Mesendoderm (in vitro differentiated cells): ENCODE results near the gene CCT7.

Experiments
- DNase-seq: peaks from one replicate; pipeline ENCODE4 v3.0.0; 2013
- H2AK5ac ChIP-seq: 2 replicates; pipeline ENCODE4 v1.6.1; 2013; ENCODE audit warnings: low read length, inconsistent platforms
- H2BK120ac ChIP-seq: 2 replicates; pipeline ENCODE4 v1.6.1; 2013; ENCODE audit warnings: low read depth, mild to moderate bottlenecking, low read length, moderate library complexity, mixed read lengths
- H2BK15ac ChIP-seq: replicated peaks from 2 replicates; pipeline ENCODE4 v1.6.1; 2013; ENCODE audit warnings: low read depth, mild to moderate bottlenecking, moderate library complexity
- H2BK5ac ChIP-seq: 2 replicates; pipeline ENCODE4 v1.6.1; 2013; ENCODE audit warnings: low read length, inconsistent platforms
- H3K18ac ChIP-seq: 2 replicates; pipeline ENCODE4 v1.6.1; 2013; ENCODE audit warnings: mild to moderate bottlenecking, low read length, mixed read lengths
- H3K23ac ChIP-seq: one replicate; pipeline ENCODE4 v1.6.1; 2013; ENCODE audit warnings: low read length
- H3K27ac ChIP-seq: 2 replicates; pipeline ENCODE4 v1.5.1; 2013; ENCODE audit warnings: low read depth, mild to moderate bottlenecking, inconsistent platforms, low read length, moderate library complexity
- H3K27me3 ChIP-seq: 2 replicates; pipeline ENCODE4 v1.6.1; 2013; ENCODE audit warnings: low read length, control low read depth, mild to moderate bottlenecking, inconsistent platforms; ENCODE audit not compliant: insufficient read depth, poor library complexity
- H3K36me3 ChIP-seq: 2 replicates; pipeline ENCODE4 v1.6.1; 2013; ENCODE audit warnings: low read length, inconsistent platforms; ENCODE audit not compliant: control insufficient read depth, insufficient read depth
- H3K4ac ChIP-seq: one replicate; pipeline ENCODE4 v1.6.1; 2013; ENCODE audit warnings: low read depth, mild to moderate bottlenecking, low read length, moderate library complexity
- H3K4me1 ChIP-seq: 2 replicates; pipeline ENCODE4 v1.6.1; 2013; ENCODE audit warnings: low read depth, low read length, inconsistent platforms; ENCODE audit not compliant: control insufficient read depth
- H3K4me2 ChIP-seq: 2 replicates; pipeline ENCODE4 v1.6.1; 2013; ENCODE audit warnings: low read length
- H3K4me3 ChIP-seq: 2 replicates; pipeline ENCODE4 v1.5.1; 2013; ENCODE audit warnings: mild to moderate bottlenecking, low read length
- H3K56ac ChIP-seq: one replicate; pipeline ENCODE4 v1.6.1; 2013; ENCODE audit warnings: low read length
- H3K79me1 ChIP-seq: 2 replicates; pipeline ENCODE4 v1.6.1; 2013; ENCODE audit warnings: low read length, inconsistent platforms
- H3K79me2 ChIP-seq: 2 replicates; pipeline ENCODE4 v1.6.1; 2013; ENCODE audit warnings: mild to moderate bottlenecking, low read length; ENCODE audit not compliant: control insufficient read depth, insufficient read depth
- H3K9ac ChIP-seq: 2 replicates; pipeline ENCODE4 v1.6.1; 2013; ENCODE audit warnings: low read length, inconsistent platforms
- H4K5ac ChIP-seq: one replicate; pipeline ENCODE4 v1.6.1; 2013; ENCODE audit warnings: low read length
- H4K8ac ChIP-seq: one replicate; pipeline ENCODE4 v1.6.1; 2013; ENCODE audit warnings: low read depth, mild to moderate bottlenecking, control low read depth, low read length, moderate library complexity
- WGBS: extraction: QIAGEN DNeasy Blood & Tissue Kit; methylation state at CpG from one replicate; pipeline ENCODE4 v1.1.7; 2013; ENCODE audit warnings: low lambda C conversion rate, missing lambda C conversion rate; ENCODE audit not compliant: insufficient coverage; ENCODE audit errors: extremely low coverage; 5-methylcytosine and 5-hydroxymethylcytosine counted together

CCT7 gene

DNA sequence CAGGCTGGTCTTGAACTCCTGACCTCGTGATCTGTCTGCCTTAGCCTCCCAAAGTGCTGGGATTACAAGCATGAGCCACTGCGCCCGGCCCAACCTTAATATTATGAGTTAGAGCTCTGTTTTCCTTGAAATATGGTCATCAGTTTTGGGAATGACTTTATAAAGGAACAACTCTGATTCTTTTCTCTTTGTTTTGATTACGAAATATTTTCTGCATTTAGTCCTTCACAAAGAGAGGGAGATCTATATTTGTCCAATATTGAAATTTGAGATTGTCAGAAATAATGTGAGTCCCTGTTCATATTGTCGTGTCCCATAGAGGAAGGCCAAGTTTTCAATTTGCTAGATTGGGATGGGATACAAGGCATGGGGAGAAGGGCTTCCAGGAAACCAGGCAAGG lies 16.9 kb upstream of the CCT7 start:
- H2BK15ac ChIP-seq, result no peak overlapping the region
- H3K27me3 ChIP-seq, result no peaks in the 10 kb centered on the region
- H3K27ac ChIP-seq, result no peak overlapping the region
- no peak overlapping the region for H2AK5ac ChIP-seq
- WGBS, result no CpG with 5 or more reads among the region's 5 CpGs
- H3K36me3 ChIP-seq, result peaks cover 3% of the 10 kb centered on the region
- no peak overlapping the region for H3K9ac ChIP-seq
- H3K79me1 ChIP-seq, result peaks cover 19% of the 10 kb centered on the region
- no peak overlapping the region for H4K5ac ChIP-seq
- no peaks in the 10 kb centered on the region for H3K4me1 ChIP-seq
- no peak overlapping the region for H3K4me2 ChIP-seq
- H4K8ac ChIP-seq, result no peak overlapping the region
- no peak overlapping the region for H2BK120ac ChIP-seq
- H3K4ac ChIP-seq, result no peak overlapping the region
- DNase-seq, result no peak
- H3K56ac ChIP-seq, result no peak overlapping the region
- H3K4me3 ChIP-seq, result no peak overlapping the region
- H2BK5ac ChIP-seq, result no peak overlapping the region
- H3K18ac ChIP-seq, result no peak overlapping the region
- H3K79me2 ChIP-seq, result peaks cover 13% of the 10 kb centered on the region
- H3K23ac ChIP-seq, result no peak overlapping the region

DNA sequence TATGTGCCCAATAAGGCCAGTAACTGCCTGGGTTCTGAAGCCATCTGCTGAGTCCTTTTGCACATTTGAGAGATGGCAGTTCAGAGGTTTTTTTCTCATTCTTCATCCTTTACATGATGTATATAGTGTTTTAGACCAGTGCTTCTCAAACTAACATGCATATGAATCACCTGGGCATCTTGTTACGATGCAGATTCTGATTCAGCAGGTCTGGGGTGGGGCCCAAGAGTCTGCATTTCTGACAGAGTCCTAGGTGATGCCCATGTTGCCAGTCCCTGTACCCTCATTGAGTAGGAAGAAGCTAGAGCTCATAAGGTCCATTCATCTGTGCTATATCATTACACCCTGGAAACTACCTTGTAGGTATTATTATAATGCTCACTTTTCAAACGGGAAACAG lies 16.3 kb upstream of the CCT7 start:
- Histone ChIP-seq H3K18ac (no peak overlapping the region), H4K5ac (no peak overlapping the region), H3K27me3 (no peaks in the 10 kb centered on the region), H3K4ac (no peak overlapping the region), H2BK120ac (no peak overlapping the region), H3K27ac (no peak overlapping the region), H2BK15ac (no peak overlapping the region), H3K4me2 (no peak overlapping the region), H4K8ac (no peak overlapping the region), H2BK5ac (no peak overlapping the region), H2AK5ac (no peak overlapping the region), H3K4me1 (no peaks in the 10 kb centered on the region), H3K9ac (no peak overlapping the region), H3K23ac (no peak overlapping the region), H3K79me1 (peaks cover 19% of the 10 kb centered on the region), H3K36me3 (peaks cover 4% of the 10 kb centered on the region), H3K79me2 (peaks cover 13% of the 10 kb centered on the region), H3K56ac (no peak overlapping the region), H3K4me3 (no peak overlapping the region)
- WGBS, result no CpG with 5 or more reads among the region's 2 CpGs
- DNase-seq, result no peak

DNA sequence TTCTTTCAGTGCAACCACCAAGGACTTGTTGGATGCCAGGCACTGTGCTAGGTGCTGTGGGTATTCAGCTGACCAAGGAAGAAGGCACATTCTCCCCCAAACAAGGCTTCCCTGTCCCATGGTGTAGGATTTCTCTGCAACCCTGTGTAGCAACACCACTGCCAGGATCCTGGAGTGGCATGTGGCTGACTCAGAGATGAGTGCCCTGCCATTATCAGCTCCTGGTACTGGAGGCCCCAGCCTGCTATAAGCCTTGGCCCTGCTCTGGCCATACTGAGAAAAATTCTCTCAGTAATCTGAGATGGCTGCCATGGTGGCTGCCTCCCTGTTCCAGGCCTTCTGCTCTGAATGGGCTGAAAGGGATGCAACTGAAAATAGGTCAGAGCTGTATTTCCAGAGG lies 15.8 kb upstream of the CCT7 start:
- DNase-seq, result no peak

DNA sequence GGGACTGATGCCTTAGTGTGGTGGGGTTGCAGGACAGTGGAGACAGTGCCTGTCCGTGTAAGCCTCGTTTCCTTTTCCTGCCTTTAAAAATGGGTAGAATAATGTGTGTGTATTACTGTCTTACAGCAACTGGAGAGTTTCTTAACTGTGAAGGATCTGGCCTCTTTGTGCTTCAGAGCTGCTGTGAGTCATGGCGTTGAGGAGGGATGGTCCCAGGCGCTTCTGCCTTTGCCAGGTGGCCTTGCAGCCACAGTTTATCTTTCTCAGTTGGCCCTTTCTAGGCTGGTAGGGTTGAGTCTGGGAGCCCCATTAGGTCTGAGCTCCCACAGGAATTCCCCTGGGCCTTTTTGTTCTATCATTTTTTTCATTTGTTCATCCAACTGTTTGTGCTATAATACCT lies 10.3 kb upstream of the CCT7 start:
- no peak overlapping the region for H3K4ac ChIP-seq
- DNase-seq, result no peak
- no peak overlapping the region for H4K8ac ChIP-seq
- peaks cover 9% of the 10 kb centered on the region for H3K36me3 ChIP-seq
- no peak overlapping the region for H3K23ac ChIP-seq
- no peaks in the 10 kb centered on the region for H3K4me1 ChIP-seq
- H3K9ac ChIP-seq, result no peak overlapping the region
- H3K27ac ChIP-seq, result no peak overlapping the region
- no peak overlapping the region for H2BK120ac ChIP-seq
- no peak overlapping the region for H2BK15ac ChIP-seq
- no peak overlapping the region for H3K56ac ChIP-seq
- peaks cover 5% of the 10 kb centered on the region for H3K79me1 ChIP-seq
- WGBS, result no CpG with 5 or more reads among the region's 4 CpGs
- no peak overlapping the region for H3K4me3 ChIP-seq
- H3K4me2 ChIP-seq, result no peak overlapping the region
- H2BK5ac ChIP-seq, result no peak overlapping the region
- peaks cover 1% of the 10 kb centered on the region for H3K79me2 ChIP-seq
- no peak overlapping the region for H3K18ac ChIP-seq
- H4K5ac ChIP-seq, result no peak overlapping the region
- no peaks in the 10 kb centered on the region for H3K27me3 ChIP-seq
- H2AK5ac ChIP-seq, result no peak overlapping the region

More for the DNA sequence above, 15.8 kb upstream of the CCT7 start:
- Histone ChIP-seq H3K23ac (no peak overlapping the region), H4K5ac (no peak overlapping the region), H2AK5ac (no peak overlapping the region), H3K4me1 (no peaks in the 10 kb centered on the region), H3K36me3 (peaks cover 6% of the 10 kb centered on the region), H3K4me2 (no peak overlapping the region), H2BK120ac (no peak overlapping the region), H2BK15ac (no peak overlapping the region), H3K4ac (no peak overlapping the region), H3K18ac (no peak overlapping the region), H3K79me2 (peaks cover 13% of the 10 kb centered on the region), H3K27me3 (no peaks in the 10 kb centered on the region), H2BK5ac (no peak overlapping the region), H3K27ac (no peak overlapping the region), H3K79me1 (peaks cover 19% of the 10 kb centered on the region), H3K56ac (no peak overlapping the region), H4K8ac (no peak overlapping the region), H3K4me3 (no peak overlapping the region), H3K9ac (no peak overlapping the region)

DNA sequence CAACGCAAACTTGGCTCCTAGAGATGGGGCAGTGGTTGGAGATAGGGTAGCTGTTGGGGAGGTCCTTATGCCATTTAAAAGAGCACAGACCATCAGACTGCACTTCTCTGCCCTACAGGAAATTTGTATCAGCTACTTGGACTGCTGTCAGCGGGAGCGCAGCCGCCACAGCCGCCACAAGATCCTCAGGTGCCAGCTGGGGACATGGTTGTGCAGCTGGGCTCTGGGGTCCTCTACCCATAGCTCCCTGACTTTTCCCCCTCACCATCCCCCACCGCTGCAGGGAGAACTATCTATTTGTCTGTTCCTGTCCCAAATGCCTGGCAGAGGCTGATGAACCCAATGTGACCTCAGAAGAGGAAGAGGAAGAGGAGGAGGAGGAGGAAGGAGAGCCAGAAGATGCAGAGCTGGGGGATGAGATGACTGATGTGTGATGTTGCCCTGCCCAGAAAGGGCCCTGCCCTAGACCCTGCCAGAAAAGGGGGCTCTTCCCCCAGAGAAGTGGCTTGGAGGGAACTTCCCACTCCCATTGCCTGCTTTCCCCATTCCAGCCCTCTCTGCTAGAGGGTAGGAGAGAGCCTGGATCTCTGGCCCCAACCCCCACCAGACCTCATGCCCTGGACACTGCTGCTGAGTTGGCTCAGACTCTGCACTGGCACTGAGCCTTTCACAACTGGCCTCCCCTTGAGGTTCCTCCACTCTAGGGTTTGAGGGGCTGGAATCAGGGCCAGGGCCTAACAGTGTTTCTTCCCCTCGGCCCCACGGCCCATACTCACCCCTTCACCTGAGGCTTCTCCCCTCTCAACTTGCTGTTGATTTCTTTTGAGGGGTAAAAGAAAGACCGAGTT lies 8.4 kb upstream of the CCT7 start:
- Histone ChIP-seq H3K27ac (no peak overlapping the region), H4K5ac (no peak overlapping the region), H3K79me1 (no peaks in the 10 kb centered on the region), H3K4ac (no peak overlapping the region), H3K9ac (no peak overlapping the region), H3K4me2 (no peak overlapping the region), H3K56ac (no peak overlapping the region), H4K8ac (no peak overlapping the region), H2AK5ac (no peak overlapping the region), H2BK5ac (no peak overlapping the region), H3K18ac (no peak overlapping the region), H3K27me3 (no peaks in the 10 kb centered on the region), H2BK120ac (no peak overlapping the region), H3K4me1 (no peaks in the 10 kb centered on the region), H3K4me3 (no peak overlapping the region), H3K36me3 (peaks cover 9% of the 10 kb centered on the region), H3K79me2 (no peaks in the 10 kb centered on the region), H3K23ac (no peak overlapping the region), H2BK15ac (no peak overlapping the region)
- no CpG with 5 or more reads among the region's 9 CpGs for WGBS
- no peak for DNase-seq

DNA sequence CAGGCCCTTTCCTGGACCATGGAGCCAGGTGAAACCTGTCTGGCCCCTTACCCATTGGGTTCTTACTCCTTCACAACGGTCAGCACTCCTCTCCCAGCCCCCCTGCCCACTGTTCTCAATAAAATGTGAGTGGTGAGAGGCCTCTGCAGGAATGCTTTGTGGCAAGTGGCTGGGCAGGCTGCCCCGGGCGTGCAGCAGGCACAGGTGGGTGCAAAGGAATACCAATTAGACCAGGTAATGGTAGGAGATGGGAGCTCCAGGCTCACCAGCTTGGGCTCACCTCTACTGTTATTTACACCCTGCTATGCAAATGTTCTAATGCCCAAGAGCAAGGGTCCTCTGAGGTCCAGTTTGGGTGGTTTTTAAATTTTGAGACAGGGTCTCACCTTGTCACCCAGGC lies 7.0 kb upstream of the CCT7 start:
- Histone ChIP-seq H2BK15ac (no peak overlapping the region), H3K79me2 (no peaks in the 10 kb centered on the region), H2BK120ac (no peak overlapping the region), H2BK5ac (no peak overlapping the region), H4K8ac (no peak overlapping the region), H3K4me2 (no peak overlapping the region), H3K4me3 (no peak overlapping the region), H4K5ac (no peak overlapping the region), H3K27me3 (no peaks in the 10 kb centered on the region), H3K27ac (no peak overlapping the region), H3K56ac (no peak overlapping the region), H3K4me1 (no peaks in the 10 kb centered on the region), H2AK5ac (no peak overlapping the region), H3K23ac (no peak overlapping the region), H3K9ac (no peak overlapping the region), H3K79me1 (no peaks in the 10 kb centered on the region), H3K18ac (no peak overlapping the region), H3K4ac (no peak overlapping the region), H3K36me3 (peaks cover 7% of the 10 kb centered on the region)
- no peak for DNase-seq
- WGBS, result no CpG with 5 or more reads among the region's 3 CpGs
